ENCODE results near the gene SDK2. TPM values are rescaled to one million over a fixed set of nuclear protein-coding genes. Genes with fewer than 3 reads are reported as not detected.

The SDK2 gene
- total and polyA plus RNA-seq, 7 experiments from 2014 or later, result 0.64 to 14.1 (median 8.2) TPM

DNA sequence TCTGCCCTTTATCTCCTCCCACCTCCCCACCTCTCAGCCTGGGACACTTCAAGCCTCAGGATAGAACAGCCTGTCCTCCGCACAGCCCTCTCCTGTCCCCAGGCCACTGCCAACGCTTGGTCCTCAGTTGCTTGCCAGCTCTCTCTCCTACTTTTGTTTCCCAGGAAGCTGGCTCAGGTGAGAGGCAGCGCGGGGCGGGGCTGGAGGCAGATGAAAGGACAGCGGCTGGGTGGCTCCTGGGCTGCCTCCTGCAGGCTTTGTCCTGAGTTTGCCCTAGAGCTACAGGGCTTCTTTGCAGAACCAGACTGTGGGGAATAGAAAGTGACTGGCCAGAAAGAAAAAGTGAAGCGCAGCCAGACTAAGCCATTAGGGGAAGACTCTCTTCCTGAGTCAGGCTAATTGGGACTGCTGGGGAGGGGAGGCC is 284.2 kb downstream of the SDK2 start:
- POLR2A ChIA-PET, result interaction anchor here (0.6 kb wide), 1 partner anchor 89 kb away, joined by 4 read pairs; no protein-coding TSS in a partner anchor
- intact Hi-C loops (cut with micrococcal nuclease), result no loop called here

GRCh38 chr17:73359352-73359751 is 284.9 kb downstream of the SDK2 start:
- H3K4me1 Mint-ChIP-seq, result no peaks in the 10 kb centered on the region
- intact Hi-C loops (cut with micrococcal nuclease), result no loop called here
- H3K27me3 Mint-ChIP-seq, result no peaks in the 10 kb centered on the region

More for the DNA sequence above, 284.2 kb downstream of the SDK2 start:
- Mint-ChIP-seq H3K36me3 (peaks cover 0 to 6% (median 0%) of the 10 kb centered on the region in 5 donors), H3K27ac (no peak overlapping the region), H3K4me3 (no peak overlapping the region), H3K9me3 (no peaks in the 10 kb centered on the region), H3K27me3 (no peaks in the 10 kb centered on the region), H3K4me1 (no peaks in the 10 kb centered on the region)
- DNase-seq (no peak), ATAC-seq (no peak)
- CTCF ChIA-PET, result interaction anchor here (0.7 kb wide), 1 partner anchor 9 kb away, joined by 5 read pairs; no protein-coding TSS in a partner anchor
- Histone ChIP-seq H3K9me3 (ENCODE audit: control insufficient read depth in 2 of 3, low read length in 3 of 3) (no peaks in the 10 kb centered on the region), H3K27me3 (ENCODE audit: control insufficient read depth in 2 of 2, insufficient read depth in 2 of 2, low read length in 2 of 2) (no peaks in the 10 kb centered on the region), H3K4me3 (ENCODE audit: low read length) (no peak overlapping the region), H3K27ac (ENCODE audit: low read depth, low read length) (no peak overlapping the region), H3K4me1 (ENCODE audit: control insufficient read depth in 2 of 2, insufficient read depth in 2 of 2, low read length in 2 of 2) (no peaks in the 10 kb centered on the region), H3K36me3 (ENCODE audit: control insufficient read depth in 2 of 3, insufficient read depth in 3 of 3, low read length in 3 of 3) (no peaks in the 10 kb centered on the region)

GRCh38 chr17:73358668-73359067 is 285.6 kb downstream of the SDK2 start:
- no peaks in the 10 kb centered on the region for H3K27me3 Mint-ChIP-seq
- intact Hi-C loops (cut with micrococcal nuclease), result no loop called here
- POLR2A ChIA-PET, result interaction anchor here (0.7 kb wide), 1 partner anchor 127 kb away, joined by 3 read pairs; a partner anchor contains a TSS

More at GRCh38 chr17:73359352-73359751, 284.9 kb downstream of the SDK2 start:
- no peak overlapping the region for H3K4me3 Mint-ChIP-seq
- H3K9me3 Mint-ChIP-seq, result no peaks in the 10 kb centered on the region
- H3K27ac Mint-ChIP-seq, result no peak overlapping the region
- peaks cover 0 to 8% (median 0%) of the 10 kb centered on the region in 5 donors for H3K36me3 Mint-ChIP-seq
- H3K36me3 ChIP-seq (ENCODE audit: control insufficient read depth in 2 of 3, insufficient read depth in 3 of 3, low read length in 3 of 3), result no peaks in the 10 kb centered on the region
- no peaks in the 10 kb centered on the region for H3K27me3 ChIP-seq (ENCODE audit: control insufficient read depth in 2 of 2, insufficient read depth in 2 of 2, low read length in 2 of 2)
- no peak for DNase-seq
- H3K4me3 ChIP-seq (ENCODE audit: low read length), result no peak overlapping the region
- H3K9me3 ChIP-seq (ENCODE audit: control insufficient read depth in 2 of 3, low read length in 3 of 3), result no peaks in the 10 kb centered on the region
- POLR2A ChIA-PET, result no interaction called here
- CTCF ChIA-PET, result interaction anchor here (0.7 kb wide), 1 partner anchor 10 kb away, joined by 5 read pairs; no protein-coding TSS in a partner anchor
- no peaks in the 10 kb centered on the region for H3K4me1 ChIP-seq (ENCODE audit: control insufficient read depth in 2 of 2, insufficient read depth in 2 of 2, low read length in 2 of 2)
- ATAC-seq, result no peak
- H3K27ac ChIP-seq (ENCODE audit: low read depth, low read length), result no peak overlapping the region

GRCh38 chr17:73357981-73358380 is 286.3 kb downstream of the SDK2 start:
- no peaks in the 10 kb centered on the region for H3K27me3 Mint-ChIP-seq
- ChIA-PET POLR2A (no interaction called here), CTCF (no interaction called here)
- no peaks in the 10 kb centered on the region for H3K4me1 Mint-ChIP-seq
- intact Hi-C loops (cut with micrococcal nuclease), result no loop called here
- Histone ChIP-seq H3K27me3 (ENCODE audit: control insufficient read depth in 2 of 2, insufficient read depth in 2 of 2, low read length in 2 of 2) (no peaks in the 10 kb centered on the region), H3K36me3 (ENCODE audit: control insufficient read depth in 2 of 3, insufficient read depth in 3 of 3, low read length in 3 of 3) (no peaks in the 10 kb centered on the region), H3K27ac (ENCODE audit: low read depth, low read length) (no peak overlapping the region), H3K9me3 (ENCODE audit: control insufficient read depth in 2 of 3, low read length in 3 of 3) (no peaks in the 10 kb centered on the region), H3K4me3 (ENCODE audit: low read length) (no peak overlapping the region), H3K4me1 (ENCODE audit: control insufficient read depth in 2 of 2, insufficient read depth in 2 of 2, low read length in 2 of 2) (no peaks in the 10 kb centered on the region)
- DNase-seq, result no peak
- no peaks in the 10 kb centered on the region for H3K9me3 Mint-ChIP-seq
- peaks cover 0 to 10% (median 0%) of the 10 kb centered on the region in 5 donors for H3K36me3 Mint-ChIP-seq
- ATAC-seq, result no peak
- no peak overlapping the region for H3K27ac Mint-ChIP-seq
- H3K4me3 Mint-ChIP-seq, result no peak overlapping the region

More at GRCh38 chr17:73358668-73359067, 285.6 kb downstream of the SDK2 start:
- CTCF ChIA-PET, result no interaction called here
- H3K4me1 Mint-ChIP-seq, result no peaks in the 10 kb centered on the region
- no peaks in the 10 kb centered on the region for H3K9me3 ChIP-seq (ENCODE audit: control insufficient read depth in 2 of 3, low read length in 3 of 3)
- H3K27ac ChIP-seq (ENCODE audit: low read depth, low read length), result no peak overlapping the region
- no peaks in the 10 kb centered on the region for H3K36me3 ChIP-seq (ENCODE audit: control insufficient read depth in 2 of 3, insufficient read depth in 3 of 3, low read length in 3 of 3)
- H3K9me3 Mint-ChIP-seq, result no peaks in the 10 kb centered on the region
- H3K4me3 ChIP-seq (ENCODE audit: low read length), result no peak overlapping the region
- ATAC-seq (no peak), DNase-seq (no peak)
- H3K36me3 Mint-ChIP-seq, result peaks cover 0 to 10% (median 0%) of the 10 kb centered on the region in 5 donors
- no peaks in the 10 kb centered on the region for H3K4me1 ChIP-seq (ENCODE audit: control insufficient read depth in 2 of 2, insufficient read depth in 2 of 2, low read length in 2 of 2)
- H3K4me3 Mint-ChIP-seq, result no peak overlapping the region
- no peak overlapping the region for H3K27ac Mint-ChIP-seq
- no peaks in the 10 kb centered on the region for H3K27me3 ChIP-seq (ENCODE audit: control insufficient read depth in 2 of 2, insufficient read depth in 2 of 2, low read length in 2 of 2)

DNA sequence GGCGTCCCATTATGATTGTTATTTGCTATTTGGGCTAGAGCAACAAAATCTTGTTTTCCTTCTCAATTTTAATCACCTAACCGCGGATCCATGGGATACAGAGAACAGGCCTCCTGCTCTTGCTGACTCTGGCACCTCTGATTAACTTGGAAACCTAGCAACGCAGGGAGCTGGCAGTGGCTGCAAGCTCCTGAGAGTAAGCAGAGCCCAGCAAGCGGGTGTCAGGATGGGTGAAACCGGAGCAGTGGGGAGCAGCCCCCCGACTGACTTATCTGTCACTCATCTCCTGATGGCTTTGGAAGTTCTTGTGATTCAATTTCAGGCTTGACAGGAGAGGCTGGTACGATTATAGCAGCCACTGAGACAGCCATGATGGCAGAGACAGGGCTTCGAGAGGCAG is 286.9 kb downstream of the SDK2 start:
- ChIA-PET POLR2A (no interaction called here), CTCF (interaction anchor here (0.8 kb wide), 1 partner anchor 13 kb away, joined by 3 read pairs; no protein-coding TSS in a partner anchor)
- intact Hi-C loops (cut with micrococcal nuclease), result no loop called here
- no peak overlapping the region for H3K4me3 Mint-ChIP-seq
- no peak for DNase-seq
- no peak for ATAC-seq
- H3K27me3 Mint-ChIP-seq, result no peaks in the 10 kb centered on the region
- H3K27ac Mint-ChIP-seq, result no peak overlapping the region
- no peaks in the 10 kb centered on the region for H3K4me1 ChIP-seq (ENCODE audit: control insufficient read depth in 2 of 2, insufficient read depth in 2 of 2, low read length in 2 of 2)
- H3K4me3 ChIP-seq (ENCODE audit: low read length), result no peak overlapping the region
- H3K27me3 ChIP-seq (ENCODE audit: control insufficient read depth in 2 of 2, insufficient read depth in 2 of 2, low read length in 2 of 2), result no peaks in the 10 kb centered on the region
- no peaks in the 10 kb centered on the region for H3K36me3 ChIP-seq (ENCODE audit: control insufficient read depth in 2 of 3, insufficient read depth in 3 of 3, low read length in 3 of 3)
- peaks cover 0 to 10% (median 0%) of the 10 kb centered on the region in 5 donors for H3K36me3 Mint-ChIP-seq
- H3K27ac ChIP-seq (ENCODE audit: low read depth, low read length), result no peak overlapping the region
- H3K9me3 Mint-ChIP-seq, result no peaks in the 10 kb centered on the region
- H3K4me1 Mint-ChIP-seq, result no peaks in the 10 kb centered on the region
- no peaks in the 10 kb centered on the region for H3K9me3 ChIP-seq (ENCODE audit: control insufficient read depth in 2 of 3, low read length in 3 of 3)

- intact Hi-C loops (cut with micrococcal nuclease), result no loop called here
- H3K27ac ChIP-seq (ENCODE audit: low read depth, low read length), result no peak overlapping the region
- no peak overlapping the region for H3K4me3 Mint-ChIP-seq
- POLR2A ChIA-PET, result no interaction called here
- H3K9me3 Mint-ChIP-seq, result peaks cover 0 to under 1% (median 0%) of the 10 kb centered on the region in 11 donors
- CTCF ChIA-PET, result interaction anchor here (0.8 kb wide), 1 partner anchor 13 kb away, joined by 3 read pairs; no protein-coding TSS in a partner anchor
- H3K27me3 ChIP-seq (ENCODE audit: control insufficient read depth in 2 of 2, insufficient read depth in 2 of 2, low read length in 2 of 2), result no peaks in the 10 kb centered on the region
- no peaks in the 10 kb centered on the region for H3K4me1 Mint-ChIP-seq
- H3K27ac Mint-ChIP-seq, result no peak overlapping the region
- no peak for ATAC-seq
- no peaks in the 10 kb centered on the region for H3K9me3 ChIP-seq (ENCODE audit: control insufficient read depth in 2 of 3, low read length in 3 of 3)
- DNase-seq, result no peak
- no peaks in the 10 kb centered on the region for H3K27me3 Mint-ChIP-seq
- no peak overlapping the region for H3K4me3 ChIP-seq (ENCODE audit: low read length)
- H3K36me3 Mint-ChIP-seq, result peaks cover 0 to 13% (median 3%) of the 10 kb centered on the region in 5 donors
- no peaks in the 10 kb centered on the region for H3K4me1 ChIP-seq (ENCODE audit: control insufficient read depth in 2 of 2, insufficient read depth in 2 of 2, low read length in 2 of 2)
- no peaks in the 10 kb centered on the region for H3K36me3 ChIP-seq (ENCODE audit: control insufficient read depth in 2 of 3, insufficient read depth in 3 of 3, low read length in 3 of 3)
Measured at GRCh38 chr17:73356561-73357170, 287.6 kb downstream of the SDK2 start.

Measured in naive thymus-derived CD4-positive, alpha-beta T cell (primary cell).